OCI-LY3 (cell line): Measurements from ENCODE around the gene PPM1A.

ENCODE experiments used
- H2AFZ ChIP-seq: fragments of 200-600, 300-600 bp; shearing (Covaris generic); 2 replicates; pipeline ENCODE4 v1.6.0; 2014; ENCODE audit warnings: antibody characterized with exemption, low read depth, low read length
- H3K27ac ChIP-seq: fragments of 200-600, 300-600 bp; sonication (generic); 2 replicates; pipeline ENCODE4 v1.5.1; 2014; ENCODE audit warnings: mild to moderate bottlenecking, low read length, moderate library complexity, mixed read lengths
- H3K27me3 ChIP-seq: fragments of 200-600, 300-600 bp; sonication (generic); 2 replicates; pipeline ENCODE4 v1.6.1; 2014; ENCODE audit warnings: low read depth, low read length, mixed read lengths
- H3K36me3 ChIP-seq: fragments of 200-600, 300-600 bp; sonication (generic); replicated peaks from 2 replicates; pipeline ENCODE3; 2014; ENCODE audit warnings: low read depth, low read length, mixed read lengths
- H3K4me1 ChIP-seq: fragments of 300-600, 200-600 bp; sonication (generic); 2 replicates; pipeline ENCODE4 v1.6.1; 2014; ENCODE audit warnings: low read length, mixed read lengths
- H3K4me2 ChIP-seq: fragments of 200-600, 300-600 bp; sonication (generic); 2 replicates; pipeline ENCODE4 v1.6.1; 2014; ENCODE audit warnings: low read length, mixed read lengths
- H3K4me3 ChIP-seq: fragments of 300-600, 200-600 bp; sonication (generic); 2 replicates; pipeline ENCODE4 v1.5.1; 2014; ENCODE audit warnings: antibody characterized with exemption, mild to moderate bottlenecking, low read length, moderate library complexity
- H3K79me2 ChIP-seq: fragments of 300-600, 200-600 bp; shearing (Covaris generic); 2 replicates; pipeline ENCODE4 v1.6.1; 2014; ENCODE audit warnings: mild to moderate bottlenecking, low read length, mixed read lengths
- H3K9ac ChIP-seq: fragments of 300-600, 200-600 bp; shearing (Covaris generic); 2 replicates; pipeline ENCODE4 v1.6.0; 2014; ENCODE audit warnings: mild to moderate bottlenecking, low read length, moderate library complexity
- H3K9me3 ChIP-seq: fragments of 200-600, 300-600 bp; shearing (Covaris generic); 2 replicates; pipeline ENCODE4 v1.6.1; 2014; ENCODE audit warnings: low read length, mixed read lengths; ENCODE audit not compliant: insufficient read depth
- H4K20me1 ChIP-seq: fragments of 200-600, 300-600 bp; sonication (generic); 2 replicates; pipeline ENCODE4 v1.6.1; 2016; ENCODE audit warnings: low read length, mixed read lengths; ENCODE audit not compliant: insufficient read depth
- CTCF ChIP-seq: fragments of 200-600, 300-600 bp; sonication (generic); IDR thresholded peaks from 2 replicates; pipeline ENCODE4 v1.5.1; 2014; ENCODE audit warnings: antibody characterized with exemption, low read length, low read depth
- EZH2phosphoT487 ChIP-seq: fragments of 200-600 bp; shearing (Covaris generic); IDR thresholded peaks from 2 replicates; pipeline ENCODE4 v1.6.1; 2018; ENCODE audit warnings: antibody characterized with exemption, mixed run types, low read depth

PPM1A gene

DNA sequence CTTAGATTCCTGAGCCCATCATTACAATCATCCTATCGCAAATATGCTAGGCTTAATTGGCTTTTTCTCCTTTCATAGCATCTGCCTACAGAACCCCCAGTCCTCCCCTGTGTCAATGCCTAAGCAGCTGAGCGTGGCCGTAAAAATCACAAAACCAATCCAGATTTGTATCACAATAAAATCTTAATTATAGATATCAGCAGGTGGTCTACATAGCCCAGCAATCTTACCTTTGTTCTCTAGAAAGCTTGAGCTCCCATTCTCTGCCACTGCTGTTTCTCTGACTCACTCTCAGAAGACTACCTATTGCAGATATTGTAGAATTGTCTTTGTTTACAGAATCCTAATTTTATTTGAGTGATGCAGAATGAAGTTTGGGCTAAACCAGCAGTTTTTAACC, 37.9 kb upstream of the PPM1A start:
- no peak overlapping the region for H3K4me3 ChIP-seq
- TF ChIP-seq CTCF (no peak), EZH2phosphoT487 (no peak)
- no peak overlapping the region for H3K4me2 ChIP-seq
- no peaks in the 10 kb centered on the region for H3K36me3 ChIP-seq
- H4K20me1 ChIP-seq = no peaks in the 10 kb centered on the region
- H3K79me2 ChIP-seq = no peaks in the 10 kb centered on the region
- H3K9me3 ChIP-seq = no peaks in the 10 kb centered on the region
- H3K9ac ChIP-seq = no peak overlapping the region
- peaks cover 79% of the 10 kb centered on the region for H3K4me1 ChIP-seq
- no peaks in the 10 kb centered on the region for H3K27me3 ChIP-seq
- H2AFZ ChIP-seq = no peak overlapping the region
- H3K27ac ChIP-seq = no peak overlapping the region

DNA sequence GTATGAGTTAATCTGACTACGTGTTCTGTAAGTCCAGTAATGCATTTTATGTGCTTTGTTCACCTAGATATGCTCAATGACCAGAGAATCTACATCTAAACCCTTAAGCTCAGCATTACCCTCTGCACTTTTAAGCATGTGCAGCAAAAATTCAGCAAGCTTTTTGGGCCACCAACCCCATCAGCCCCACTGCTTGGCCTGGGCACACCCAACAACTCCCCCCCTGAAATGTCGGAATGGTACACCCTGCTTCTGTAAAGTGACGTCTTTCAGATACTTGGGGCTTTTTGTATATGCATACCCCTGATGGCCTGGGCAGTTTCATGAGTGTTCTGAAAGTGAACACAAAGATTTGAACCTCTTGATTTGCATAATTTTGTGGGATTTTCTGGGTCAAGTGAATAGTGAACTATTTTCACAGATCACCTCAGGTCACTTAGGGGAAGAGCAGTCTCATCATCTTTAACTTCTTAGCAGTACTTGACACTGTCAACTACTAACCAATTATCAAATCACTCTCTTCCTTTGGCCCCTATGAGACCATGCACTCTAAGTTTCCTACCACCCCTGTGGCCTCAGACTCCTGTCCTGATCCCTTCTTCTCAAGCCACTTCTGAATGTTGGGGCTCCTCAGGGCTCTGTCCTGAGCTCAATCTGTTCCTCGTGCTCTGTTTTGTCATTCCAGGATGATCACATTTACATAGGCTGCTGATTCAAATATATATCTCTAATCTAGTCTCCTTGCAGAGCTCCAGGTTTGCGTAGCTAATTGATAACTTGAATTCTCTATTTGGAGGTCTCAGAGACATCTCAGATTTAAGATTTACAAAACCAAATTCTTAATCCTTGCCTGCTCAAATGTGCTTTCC, 36.3 kb upstream of the PPM1A start:
- no peaks in the 10 kb centered on the region for H3K36me3 ChIP-seq
- H3K4me3 ChIP-seq = peak overlapping the region; percentile 62
- TF ChIP-seq EZH2phosphoT487 = no peak
- H4K20me1 ChIP-seq = no peaks in the 10 kb centered on the region
- H3K79me2 ChIP-seq = no peaks in the 10 kb centered on the region
- H3K9ac ChIP-seq = peak overlapping the region; percentile 66
- H2AFZ ChIP-seq = peak overlapping the region; percentile 58; the same call in 1 of the 2 replicates
- H3K27me3 ChIP-seq = no peaks in the 10 kb centered on the region
- peak overlapping the region; percentile 94 for H3K27ac ChIP-seq
- no peaks in the 10 kb centered on the region for H3K9me3 ChIP-seq
- H3K4me2 ChIP-seq = peak overlapping the region; percentile 71
- peaks cover 79% of the 10 kb centered on the region for H3K4me1 ChIP-seq

DNA sequence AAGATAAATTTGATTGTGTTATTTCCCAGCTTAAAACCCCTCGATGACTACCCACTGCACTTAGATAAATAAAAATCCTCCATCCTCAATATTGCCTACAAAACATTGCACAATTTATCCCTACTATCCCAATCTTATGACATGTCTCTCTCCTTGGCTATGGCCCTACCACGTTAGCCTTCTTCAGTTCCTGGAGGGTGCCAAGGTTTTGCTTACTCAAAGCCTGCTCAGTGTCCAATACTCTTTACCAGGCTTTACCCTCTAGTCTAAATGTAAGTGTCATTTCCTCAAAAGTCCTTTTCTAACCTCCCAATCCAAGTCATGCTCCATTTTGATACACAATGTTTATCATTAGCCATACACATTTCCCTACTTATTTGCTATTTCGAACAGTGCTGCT, 35.0 kb upstream of the PPM1A start:
- Histone ChIP-seq H3K27ac (peak overlapping the region; percentile 94), H3K4me2 (peak overlapping the region; percentile 71), H3K79me2 (no peaks in the 10 kb centered on the region), H3K4me1 (peaks cover 87% of the 10 kb centered on the region), H3K27me3 (no peaks in the 10 kb centered on the region), H3K9me3 (no peaks in the 10 kb centered on the region), H3K4me3 (peak overlapping the region; percentile 62; the same call in 1 of the 2 replicates), H4K20me1 (no peaks in the 10 kb centered on the region), H3K9ac (peak overlapping the region; percentile 66; the same call in 1 of the 2 replicates), H2AFZ (no peak overlapping the region), H3K36me3 (no peaks in the 10 kb centered on the region)
- no peak for TF ChIP-seq EZH2phosphoT487
- TF ChIP-seq CTCF = no peak

DNA sequence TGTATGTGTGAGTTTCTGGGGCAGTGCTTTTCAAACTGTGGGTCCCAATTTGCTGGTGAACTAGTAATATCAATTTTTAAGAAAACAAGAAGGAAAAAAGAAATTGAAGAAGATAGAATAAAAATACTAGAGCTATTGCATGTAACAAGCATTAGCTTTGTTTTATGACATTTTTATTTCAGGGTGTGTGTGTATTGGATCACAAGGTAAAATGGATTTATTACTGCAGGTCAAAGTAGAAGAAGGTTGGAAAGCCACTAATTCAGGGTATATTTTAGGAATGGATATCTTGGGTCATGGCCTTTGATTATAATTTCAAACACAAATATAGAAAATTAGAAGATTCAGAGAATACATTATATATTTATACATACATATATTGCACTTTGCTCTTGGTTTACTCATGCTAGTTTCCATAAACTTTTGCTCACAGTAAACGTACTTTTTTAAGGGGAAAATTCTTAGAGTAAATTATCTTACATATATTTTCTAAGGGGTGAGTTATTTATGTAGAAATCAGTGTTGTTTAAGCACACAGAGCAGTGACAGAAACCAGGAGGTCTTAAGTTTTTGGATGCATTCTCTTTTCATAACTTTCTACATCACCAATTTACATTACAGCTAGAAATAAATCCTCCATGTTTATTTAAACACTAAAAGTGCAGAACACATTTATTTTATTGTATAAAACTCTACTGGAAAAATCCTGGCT, 34.5 kb upstream of the PPM1A start:
- peak overlapping the region; percentile 94 for H3K27ac ChIP-seq
- no peaks in the 10 kb centered on the region for H3K36me3 ChIP-seq
- TF ChIP-seq CTCF (no peak), EZH2phosphoT487 (no peak)
- H4K20me1 ChIP-seq = no peaks in the 10 kb centered on the region
- H3K27me3 ChIP-seq = no peaks in the 10 kb centered on the region
- no peaks in the 10 kb centered on the region for H3K9me3 ChIP-seq
- H2AFZ ChIP-seq = no peak overlapping the region
- H3K9ac ChIP-seq = peak overlapping the region; percentile 66; the same call in 1 of the 2 replicates
- no peaks in the 10 kb centered on the region for H3K79me2 ChIP-seq
- peaks cover 92% of the 10 kb centered on the region for H3K4me1 ChIP-seq
- peak overlapping the region; percentile 71 for H3K4me2 ChIP-seq
- H3K4me3 ChIP-seq = no peak overlapping the region
